ENCODE data around the gene AFTPH.

AFTPH gene

DNA sequence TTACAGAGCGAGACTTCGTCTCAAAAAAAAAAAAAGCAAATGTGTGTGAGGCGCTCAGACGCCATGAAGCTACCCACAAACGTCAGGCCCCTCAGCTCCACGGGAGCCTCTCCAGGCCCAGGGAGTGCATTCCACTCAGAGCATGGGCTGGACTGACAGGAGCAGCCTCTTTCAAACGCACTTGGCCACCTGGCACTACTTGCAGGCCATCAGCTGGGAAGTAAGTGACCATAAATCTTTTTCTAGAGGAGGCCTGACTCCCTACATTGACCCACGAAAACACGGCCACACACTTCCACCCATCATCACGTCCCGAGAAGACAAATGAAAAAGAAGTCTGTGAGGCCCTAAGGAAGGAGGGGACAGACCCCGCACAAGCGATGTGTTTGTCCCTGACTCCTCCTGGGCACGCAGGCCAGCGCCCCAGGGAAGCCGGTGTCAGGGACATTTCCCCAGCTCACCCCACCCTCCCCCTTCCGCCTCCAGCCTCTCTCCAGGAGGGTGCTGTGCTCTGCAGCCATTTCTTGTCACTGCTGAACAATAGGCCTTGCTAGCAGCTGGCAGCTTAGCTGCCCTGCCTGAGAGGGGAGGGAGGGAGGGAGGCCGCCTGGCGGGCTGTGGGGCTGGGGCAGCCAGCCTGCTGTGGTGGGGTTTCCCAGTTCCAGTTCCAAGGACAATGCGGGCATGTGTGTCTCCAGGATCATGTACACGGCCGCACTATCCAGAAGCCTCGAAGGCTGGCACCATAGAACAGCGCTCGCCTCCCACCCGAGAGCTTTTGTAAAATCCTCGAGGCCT is 103.0 kb downstream of the AFTPH start (continued):
- TF ChIP-seq, protein P1, sequence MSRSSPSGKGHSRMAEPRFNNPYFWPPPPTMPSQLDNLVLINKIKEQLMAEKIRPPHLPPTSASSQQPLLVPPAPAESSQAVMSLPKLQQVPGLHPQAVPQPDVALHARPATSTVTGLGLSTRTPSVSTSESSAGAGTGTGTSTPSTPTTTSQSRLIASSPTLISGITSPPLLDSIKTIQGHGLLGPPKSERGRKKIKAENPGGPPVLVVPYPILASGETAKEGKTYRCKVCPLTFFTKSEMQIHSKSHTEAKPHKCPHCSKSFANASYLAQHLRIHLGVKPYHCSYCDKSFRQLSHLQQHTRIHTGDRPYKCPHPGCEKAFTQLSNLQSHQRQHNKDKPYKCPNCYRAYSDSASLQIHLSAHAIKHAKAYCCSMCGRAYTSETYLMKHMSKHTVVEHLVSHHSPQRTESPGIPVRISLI (tag by site-specific recombination; IDR thresholded peaks at IDR 0.05) = no peak
- TF ChIP-seq REPIN1 (tag by site-specific recombination; IDR thresholded peaks at IDR 0.05; ENCODE audit: low read depth) (no peak), ZNF544 (tag by site-specific recombination; IDR thresholded peaks at IDR 0.05) (no peak), ZBTB48 (tag by site-specific recombination; IDR thresholded peaks at IDR 0.05) (no peak), ZNF521 (tag by site-specific recombination; IDR thresholded peaks at IDR 0.05) (no peak), GLI4 (tag by site-specific recombination; IDR thresholded peaks at IDR 0.05) (no peak), ZNF423 (tag by site-specific recombination; IDR thresholded peaks at IDR 0.05) (no peak), ZXDB (tag by site-specific recombination; IDR thresholded peaks at IDR 0.05) (no peak)

DNA sequence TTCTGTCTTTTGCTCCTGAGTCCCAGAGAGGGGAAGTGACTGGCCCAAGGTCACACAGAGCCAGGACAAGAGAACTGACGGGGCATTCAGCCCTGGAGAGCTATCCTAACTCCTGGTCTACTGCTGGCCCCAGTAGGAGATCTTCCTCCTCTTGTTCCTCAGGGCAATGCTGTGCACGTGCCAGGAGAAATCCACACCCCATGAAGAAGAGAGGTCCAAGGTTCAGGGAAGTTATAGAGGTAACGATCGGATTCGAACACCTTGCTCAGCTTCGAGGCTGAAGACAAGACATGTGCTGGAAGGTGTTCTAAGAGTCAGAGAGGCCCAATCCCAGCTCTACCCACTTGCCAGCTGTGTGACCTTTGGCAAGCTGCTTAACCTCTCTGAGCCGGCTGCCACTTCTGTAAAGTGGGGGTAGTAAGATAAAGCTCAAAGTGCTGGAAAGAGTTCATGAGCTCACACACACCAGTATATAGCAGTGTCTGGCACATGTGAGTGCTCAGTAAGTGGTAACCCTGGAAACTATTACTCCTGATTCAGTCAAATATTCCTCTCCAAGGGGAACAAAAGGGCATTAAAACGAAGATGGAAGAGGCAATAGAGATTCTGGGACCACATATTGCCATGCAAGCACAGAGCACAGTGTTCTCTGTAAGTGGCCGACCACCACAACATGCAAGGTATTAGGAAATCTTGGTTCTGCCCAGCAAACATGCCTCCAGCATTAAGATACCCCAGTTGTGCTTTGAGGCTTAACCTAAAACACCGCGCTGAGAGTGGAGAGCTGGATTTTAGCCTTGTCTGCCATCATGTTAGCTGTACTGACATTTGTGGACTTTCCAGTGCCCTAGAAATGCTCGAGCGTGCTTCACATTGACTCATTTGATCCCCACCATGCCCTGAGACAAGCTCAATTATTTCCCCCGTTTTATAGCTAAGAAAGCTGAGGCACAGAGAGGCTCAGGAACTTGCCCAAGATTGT is 104.0 kb downstream of the AFTPH start:
- peaks cover 0 to 10% of the 10 kb centered on the region in 2 experiments; a peak in 2 of 3 replicates for H3K36me3 ChIP-seq (ENCODE audit: control insufficient read depth in 2 of 2, insufficient read depth in 1 of 2, low read length in 2 of 2)
- H3K4me1 ChIP-seq (ENCODE audit: control insufficient read depth, insufficient read depth, low read length) = peaks cover 6% of the 10 kb centered on the region; the same call in 1 of the 2 replicates
- no peaks in the 10 kb centered on the region for H3K9me3 ChIP-seq (ENCODE audit: control insufficient read depth, insufficient read depth, low read depth, low read length)
- ChIA-PET POLR2A (interaction anchor here (0.5 to 1.8 kb wide), 2 partner anchors 25 to 65 kb away, joined by 5 to 11 read pairs; partner anchors contain the start of gene SERTAD2), CTCF (interaction anchor here (0.5 to 1.4 kb wide), 3 partner anchors 17 to 239 kb away, joined by 3 to 4 read pairs (median 3); no protein-coding TSS in a partner anchor)
- H3K4me3 ChIP-seq (ENCODE audit: low read depth, low read length) = no peak overlapping the region
- TF ChIP-seq, protein P2, sequence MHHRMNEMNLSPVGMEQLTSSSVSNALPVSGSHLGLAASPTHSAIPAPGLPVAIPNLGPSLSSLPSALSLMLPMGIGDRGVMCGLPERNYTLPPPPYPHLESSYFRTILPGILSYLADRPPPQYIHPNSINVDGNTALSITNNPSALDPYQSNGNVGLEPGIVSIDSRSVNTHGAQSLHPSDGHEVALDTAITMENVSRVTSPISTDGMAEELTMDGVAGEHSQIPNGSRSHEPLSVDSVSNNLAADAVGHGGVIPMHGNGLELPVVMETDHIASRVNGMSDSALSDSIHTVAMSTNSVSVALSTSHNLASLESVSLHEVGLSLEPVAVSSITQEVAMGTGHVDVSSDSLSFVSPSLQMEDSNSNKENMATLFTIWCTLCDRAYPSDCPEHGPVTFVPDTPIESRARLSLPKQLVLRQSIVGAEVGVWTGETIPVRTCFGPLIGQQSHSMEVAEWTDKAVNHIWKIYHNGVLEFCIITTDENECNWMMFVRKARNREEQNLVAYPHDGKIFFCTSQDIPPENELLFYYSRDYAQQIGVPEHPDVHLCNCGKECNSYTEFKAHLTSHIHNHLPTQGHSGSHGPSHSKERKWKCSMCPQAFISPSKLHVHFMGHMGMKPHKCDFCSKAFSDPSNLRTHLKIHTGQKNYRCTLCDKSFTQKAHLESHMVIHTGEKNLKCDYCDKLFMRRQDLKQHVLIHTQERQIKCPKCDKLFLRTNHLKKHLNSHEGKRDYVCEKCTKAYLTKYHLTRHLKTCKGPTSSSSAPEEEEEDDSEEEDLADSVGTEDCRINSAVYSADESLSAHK (tag by site-specific recombination; IDR thresholded peaks at IDR 0.05) = peak; percentile 81
- TF ChIP-seq ZSCAN23 (tag by site-specific recombination; IDR thresholded peaks at IDR 0.05) (no peak), ZNF654 (tag by site-specific recombination; IDR thresholded peaks at IDR 0.05; ENCODE audit: low read depth) (no peak), GLI4 (tag by site-specific recombination; IDR thresholded peaks at IDR 0.05) (no peak), ZNF768 (tag by site-specific recombination; IDR thresholded peaks at IDR 0.05) (0 out of 2 replicates have a peak, but pooled peaks have one; percentile 67)
- H3K27ac ChIP-seq (ENCODE audit: extremely low read depth, low read depth, low read length) = no peak overlapping the region

DNA sequence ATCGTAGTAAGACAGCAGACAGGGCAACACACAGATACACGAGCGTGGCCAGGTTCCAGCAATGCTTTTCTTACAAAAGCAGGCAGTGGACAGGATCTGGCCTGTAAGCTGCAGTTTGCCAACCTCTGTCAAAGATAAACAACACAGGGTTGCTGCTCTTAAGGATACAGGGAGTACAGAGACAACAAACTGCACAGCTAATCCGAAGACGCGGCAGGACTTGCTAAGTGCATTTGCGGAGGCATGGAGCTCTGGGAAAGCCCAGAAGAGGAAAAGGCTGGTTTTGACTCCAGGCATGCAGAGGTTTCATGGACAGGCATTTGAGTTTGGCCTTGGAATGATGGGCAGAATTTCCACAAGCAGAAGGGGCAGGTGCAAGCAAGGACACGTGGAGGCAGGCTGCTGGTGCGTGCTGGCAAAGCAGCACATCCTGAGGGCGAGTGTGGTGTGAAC is 105.2 kb downstream of the AFTPH start:
- no peaks in the 10 kb centered on the region for H3K9me3 ChIP-seq (ENCODE audit: control insufficient read depth, insufficient read depth, low read depth, low read length)
- no peak overlapping the region for H3K4me3 ChIP-seq (ENCODE audit: low read depth, low read length)
- H3K27ac ChIP-seq (ENCODE audit: extremely low read depth, low read depth, low read length) = no peak overlapping the region
- POLR2A ChIA-PET = no interaction called here
- CTCF ChIA-PET = interaction anchor here (0.6 kb wide), 1 partner anchor 244 kb away, joined by 3 read pairs; no protein-coding TSS in a partner anchor
- H3K4me1 ChIP-seq (ENCODE audit: control insufficient read depth, insufficient read depth, low read length) = peaks cover 6% of the 10 kb centered on the region; the same call in 1 of the 2 replicates
- TF ChIP-seq, protein P3, sequence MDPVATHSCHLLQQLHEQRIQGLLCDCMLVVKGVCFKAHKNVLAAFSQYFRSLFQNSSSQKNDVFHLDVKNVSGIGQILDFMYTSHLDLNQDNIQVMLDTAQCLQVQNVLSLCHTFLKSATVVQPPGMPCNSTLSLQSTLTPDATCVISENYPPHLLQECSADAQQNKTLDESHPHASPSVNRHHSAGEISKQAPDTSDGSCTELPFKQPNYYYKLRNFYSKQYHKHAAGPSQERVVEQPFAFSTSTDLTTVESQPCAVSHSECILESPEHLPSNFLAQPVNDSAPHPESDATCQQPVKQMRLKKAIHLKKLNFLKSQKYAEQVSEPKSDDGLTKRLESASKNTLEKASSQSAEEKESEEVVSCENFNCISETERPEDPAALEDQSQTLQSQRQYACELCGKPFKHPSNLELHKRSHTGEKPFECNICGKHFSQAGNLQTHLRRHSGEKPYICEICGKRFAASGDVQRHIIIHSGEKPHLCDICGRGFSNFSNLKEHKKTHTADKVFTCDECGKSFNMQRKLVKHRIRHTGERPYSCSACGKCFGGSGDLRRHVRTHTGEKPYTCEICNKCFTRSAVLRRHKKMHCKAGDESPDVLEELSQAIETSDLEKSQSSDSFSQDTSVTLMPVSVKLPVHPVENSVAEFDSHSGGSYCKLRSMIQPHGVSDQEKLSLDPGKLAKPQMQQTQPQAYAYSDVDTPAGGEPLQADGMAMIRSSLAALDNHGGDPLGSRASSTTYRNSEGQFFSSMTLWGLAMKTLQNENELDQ (tag by site-specific recombination; IDR thresholded peaks at IDR 0.05; ENCODE audit: low read depth) = no peak
- TF ChIP-seq, protein P4, sequence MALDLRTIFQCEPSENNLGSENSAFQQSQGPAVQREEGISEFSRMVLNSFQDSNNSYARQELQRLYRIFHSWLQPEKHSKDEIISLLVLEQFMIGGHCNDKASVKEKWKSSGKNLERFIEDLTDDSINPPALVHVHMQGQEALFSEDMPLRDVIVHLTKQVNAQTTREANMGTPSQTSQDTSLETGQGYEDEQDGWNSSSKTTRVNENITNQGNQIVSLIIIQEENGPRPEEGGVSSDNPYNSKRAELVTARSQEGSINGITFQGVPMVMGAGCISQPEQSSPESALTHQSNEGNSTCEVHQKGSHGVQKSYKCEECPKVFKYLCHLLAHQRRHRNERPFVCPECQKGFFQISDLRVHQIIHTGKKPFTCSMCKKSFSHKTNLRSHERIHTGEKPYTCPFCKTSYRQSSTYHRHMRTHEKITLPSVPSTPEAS (tag by site-specific recombination; IDR thresholded peaks at IDR 0.05) = no peak
- no peak for TF ChIP-seq MYNN (tag by site-specific recombination; IDR thresholded peaks at IDR 0.05; ENCODE audit: borderline replicate concordance)
- peak; percentile 96 for TF ChIP-seq ZNF239 (tag by site-specific recombination; IDR thresholded peaks at IDR 0.05)
- TF ChIP-seq ZNF354C (tag by site-specific recombination; IDR thresholded peaks at IDR 0.05; ENCODE audit: borderline replicate concordance, low read depth) = no peak
- TF ChIP-seq ZNF596 (tag by site-specific recombination; IDR thresholded peaks at IDR 0.05) = no peak
- TF ChIP-seq ZNF629 (tag by site-specific recombination; IDR thresholded peaks at IDR 0.05) = no peak
- no peak for TF ChIP-seq ZNF549 (tag by site-specific recombination; IDR thresholded peaks at IDR 0.05)
- H3K36me3 ChIP-seq (ENCODE audit: control insufficient read depth in 2 of 2, insufficient read depth in 1 of 2, low read length in 2 of 2) = peaks cover 0 to 17% of the 10 kb centered on the region in 2 experiments; a peak in 2 of 3 replicates
